NCI-H82 (cell line): ENCODE results near the gene BSG.
A peak's percentile ranks its signal among the peaks of the same experiment; 100 is the strongest.
"Not testable (repeated sequence)": the region's sequence is repeated elsewhere in the genome, so short reads cannot be mapped to it uniquely, and the experiment has no call there.

Experiments used
- DNase-seq: peaks from one replicate; lab custom pipeline; 2025; lab: John Stamatoyannopoulos, UW

The BSG gene

DNA sequence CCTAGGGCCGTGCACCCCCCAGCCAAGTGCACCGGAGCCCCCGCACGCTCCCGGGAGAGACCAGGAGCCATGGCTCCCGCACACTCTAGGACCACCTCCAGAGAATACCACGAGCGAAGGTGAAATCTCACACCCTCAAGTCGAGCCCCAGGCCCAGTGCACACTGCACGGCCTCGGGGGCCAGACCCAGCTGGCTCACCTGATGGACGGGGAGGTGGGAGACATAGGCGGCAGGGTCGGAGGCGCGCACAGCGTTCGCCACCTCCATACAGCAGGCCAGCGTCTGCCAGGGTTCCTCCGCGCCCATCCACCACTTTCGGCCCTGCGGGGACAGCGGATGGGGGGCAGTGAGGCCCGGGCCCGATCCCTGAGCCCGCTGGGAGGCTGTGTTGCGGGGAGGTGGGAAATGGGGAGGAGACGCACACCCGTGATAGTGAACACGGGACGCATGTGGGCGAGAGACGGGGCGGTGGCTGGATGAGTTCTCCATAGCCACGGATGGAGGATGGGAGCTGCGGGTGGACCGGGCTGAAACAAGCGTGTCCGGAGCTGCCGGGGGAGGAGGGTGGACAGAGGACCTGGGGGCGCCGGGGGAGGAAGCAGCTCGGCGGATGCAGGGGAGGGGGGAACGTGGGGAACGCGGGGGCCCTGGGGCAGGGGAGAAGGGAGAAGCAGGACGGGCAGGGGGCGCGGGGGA is 47.9 kb downstream of the BSG start:
- DNase-seq, result no peak

DNA sequence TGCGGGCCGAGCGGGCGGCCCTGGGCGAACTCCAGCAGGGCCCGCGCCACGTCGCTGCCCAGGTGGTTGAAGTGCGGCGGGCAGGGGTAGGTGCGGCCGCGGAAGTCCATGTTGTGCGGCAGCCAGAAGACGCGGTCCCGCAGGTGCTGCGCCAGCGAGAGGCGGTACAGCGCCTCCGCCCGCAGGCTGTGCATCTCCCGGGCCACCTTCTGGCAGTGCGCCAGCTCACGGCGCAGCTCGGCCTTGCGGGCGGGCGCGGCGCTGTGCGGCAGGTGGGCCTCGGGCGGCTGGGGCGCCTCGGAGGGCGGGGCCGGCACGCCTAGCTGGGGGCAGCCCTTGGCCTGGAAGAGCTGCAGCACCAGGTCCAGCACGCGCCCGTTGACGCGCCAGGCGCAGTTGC is 48.8 kb downstream of the BSG start:
- not testable (repeated sequence) for DNase-seq

DNA sequence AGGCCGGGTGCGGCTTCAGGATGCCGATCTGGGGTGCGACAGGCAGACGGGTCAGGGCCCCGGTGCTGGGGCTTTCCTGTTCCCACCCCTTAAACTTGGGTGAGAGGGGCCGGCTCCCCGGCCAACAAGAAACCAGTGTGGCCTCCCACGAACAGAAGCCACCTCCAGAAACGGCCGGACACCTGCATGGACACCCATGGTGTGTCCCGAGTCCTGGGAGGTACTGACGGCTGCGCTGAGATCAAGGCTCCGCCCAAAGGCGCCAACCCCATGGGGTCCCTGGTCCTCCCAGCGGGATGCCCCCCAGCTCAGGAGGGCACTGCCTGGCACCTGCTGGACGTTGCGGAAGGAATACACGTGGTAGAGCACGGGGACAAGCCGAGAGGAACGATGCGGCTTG is 49.4 kb downstream of the BSG start:
- DNase-seq, result no peak

DNA sequence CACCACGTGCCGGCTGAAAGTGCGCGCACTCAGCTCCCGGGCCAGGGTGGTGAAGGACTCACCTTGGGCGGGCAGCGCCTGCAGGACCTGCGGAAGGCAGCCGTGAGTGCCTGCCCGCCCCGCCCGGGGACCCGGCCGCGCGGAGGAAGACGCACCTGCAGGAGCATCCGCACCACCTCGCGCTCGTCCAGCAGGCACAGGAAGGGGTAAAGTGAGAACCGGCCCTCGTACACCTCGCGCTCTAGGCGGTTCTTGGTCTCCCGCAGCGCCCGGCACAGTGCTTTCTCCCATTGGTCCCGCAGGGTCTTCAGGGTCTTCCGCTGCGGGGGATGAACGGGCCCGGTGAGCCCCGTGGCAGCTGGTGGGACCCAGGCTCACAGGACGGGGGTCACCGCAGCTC is 50.3 kb downstream of the BSG start:
- no peak for DNase-seq

DNA sequence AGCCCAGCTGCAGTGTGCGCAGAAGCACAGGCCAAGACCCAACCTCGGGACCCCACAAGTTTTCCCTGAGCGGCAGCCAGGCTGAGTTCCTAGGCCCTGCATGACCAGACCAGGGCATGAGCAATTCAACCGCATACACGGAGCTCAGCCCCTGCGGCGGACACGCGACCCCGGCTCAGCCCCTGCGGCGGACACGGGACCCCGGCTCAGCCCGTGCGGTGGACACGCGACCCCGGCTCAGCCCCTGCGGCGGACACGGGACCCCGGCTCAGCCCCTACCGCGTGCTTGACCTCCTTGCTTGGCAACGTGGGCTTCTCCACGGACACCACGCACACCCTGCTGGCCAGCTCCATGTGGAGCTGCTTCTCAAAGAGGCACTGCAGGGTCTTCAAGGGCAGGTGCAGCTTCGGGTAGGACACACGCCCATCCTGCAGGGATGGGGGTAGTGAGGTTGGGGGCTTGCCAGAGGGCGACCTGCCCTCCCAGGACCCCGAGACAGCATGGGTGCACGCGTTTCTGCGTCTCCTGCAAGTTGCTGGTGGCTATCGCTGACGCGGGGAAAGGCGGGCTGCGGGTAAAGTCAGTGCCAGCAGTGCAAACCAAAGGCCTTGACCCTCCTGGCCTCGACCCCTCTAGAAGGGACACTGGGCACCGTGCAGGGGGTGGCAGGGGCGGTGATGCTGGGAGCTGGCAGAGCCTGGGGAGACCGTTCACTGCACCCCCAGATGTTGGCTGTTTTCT is 51.0 kb downstream of the BSG start:
- DNase-seq, result no peak

DNA sequence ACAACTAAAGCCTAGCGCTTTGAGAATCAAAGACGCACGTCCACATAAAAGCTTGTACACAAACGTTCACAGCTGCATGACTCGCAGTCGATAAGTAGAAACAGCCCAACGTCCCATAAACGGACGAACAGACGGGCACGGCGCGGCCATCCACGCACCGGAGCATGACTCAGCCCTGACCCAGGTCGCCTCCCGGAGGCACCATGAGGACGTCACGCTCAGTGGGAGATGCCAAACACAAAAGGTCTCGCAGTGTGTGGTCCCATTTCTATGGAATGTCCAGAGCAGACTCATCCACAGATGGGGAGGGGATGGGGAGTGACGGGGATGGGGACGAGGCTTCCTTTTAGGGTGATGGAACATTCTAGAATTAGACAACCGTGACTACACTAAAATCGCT is 51.6 kb downstream of the BSG start:
- no peak for DNase-seq

DNA sequence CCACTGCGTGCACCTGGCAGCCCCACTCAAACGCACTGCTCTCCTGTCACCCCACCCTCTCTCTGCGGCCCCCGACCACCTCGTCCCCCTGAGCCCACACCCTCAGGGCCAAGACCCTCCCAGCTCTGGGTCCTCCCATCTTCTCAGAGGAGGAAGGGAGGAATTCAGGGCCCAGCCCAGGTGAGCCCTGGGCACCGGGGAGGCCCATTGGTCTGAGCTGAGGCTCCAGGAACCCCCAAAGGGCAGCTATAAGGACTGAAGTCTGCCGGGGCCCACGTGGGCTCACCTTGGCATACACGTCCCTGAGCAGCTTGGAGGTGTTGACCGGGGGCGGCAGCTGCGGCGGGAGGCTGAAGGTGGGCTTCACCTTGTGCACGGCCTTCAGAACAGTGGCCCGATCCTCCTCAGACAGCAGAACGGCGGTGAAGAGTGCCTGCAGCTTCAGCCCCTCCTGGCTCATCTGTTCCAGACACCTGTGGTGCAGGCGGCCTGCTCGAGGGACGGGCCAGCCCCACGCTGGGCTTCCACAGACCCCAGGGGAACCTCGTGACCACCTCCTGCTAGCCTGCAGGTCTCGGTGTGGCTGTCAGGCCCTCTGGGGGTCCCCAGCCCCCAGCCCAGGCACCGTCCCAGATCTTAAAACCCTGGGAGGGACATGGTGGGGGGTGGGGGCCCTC is 52.2 kb downstream of the BSG start:
- DNase-seq, result no peak

DNA sequence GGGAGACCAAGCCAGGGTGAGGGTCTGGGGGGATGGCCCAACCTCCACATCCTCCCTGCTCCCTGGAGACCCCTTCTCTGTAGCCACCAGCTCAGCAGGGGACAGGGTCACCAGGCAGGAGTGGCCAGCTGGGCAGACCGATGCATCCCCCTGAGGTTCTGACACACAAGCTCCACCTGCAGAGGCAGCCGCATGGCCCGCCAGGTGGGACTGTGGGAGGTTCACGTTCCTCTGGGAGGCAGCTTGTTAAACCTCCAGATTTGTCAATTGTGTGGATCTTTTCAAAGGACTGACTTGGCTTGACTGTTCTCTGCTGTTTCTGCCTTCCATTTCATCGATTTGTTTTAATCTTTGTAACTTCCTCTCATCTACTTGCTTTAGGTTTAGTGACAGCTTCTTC is 52.9 kb downstream of the BSG start:
- DNase-seq, result no peak

DNA sequence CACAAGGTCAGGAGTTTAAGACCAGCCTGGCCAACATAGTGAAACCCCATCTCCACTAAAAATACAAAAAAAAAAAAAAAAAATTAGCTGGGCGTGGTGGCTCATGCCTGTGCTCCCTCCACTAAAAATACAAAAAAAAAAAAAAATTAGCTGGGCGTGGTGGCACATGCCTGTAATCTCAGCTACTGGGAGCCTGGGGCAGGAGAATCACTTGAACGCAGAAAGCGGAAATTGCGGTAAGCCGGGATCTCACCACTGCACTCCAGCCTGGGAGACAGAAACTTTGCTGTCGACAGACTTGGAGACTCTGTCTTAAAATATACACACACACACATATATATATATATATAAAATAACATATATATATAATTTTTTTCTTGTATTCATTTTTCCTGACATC is 54.2 kb downstream of the BSG start:
- DNase-seq, result not testable (repeated sequence)

DNA sequence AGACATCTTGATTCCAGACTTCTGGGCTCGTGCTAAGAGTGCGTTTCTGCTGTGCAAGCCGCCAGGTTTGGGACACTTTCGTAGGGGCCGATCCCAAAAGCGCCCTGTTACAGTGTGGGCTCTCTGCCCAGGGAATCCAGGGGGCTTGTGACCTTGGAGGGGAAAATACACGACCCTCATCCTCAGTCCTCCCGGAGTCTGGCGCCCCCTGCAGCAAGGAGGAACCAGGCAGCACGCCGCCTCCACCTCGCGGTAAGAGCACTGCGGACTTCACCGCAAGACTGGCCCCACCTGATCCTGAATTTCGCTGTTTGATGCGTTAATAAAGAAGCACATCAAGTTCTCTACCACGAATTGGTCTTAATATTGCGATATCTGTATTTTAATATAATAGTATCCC is 55.8 kb downstream of the BSG start:
- no peak for DNase-seq

DNA sequence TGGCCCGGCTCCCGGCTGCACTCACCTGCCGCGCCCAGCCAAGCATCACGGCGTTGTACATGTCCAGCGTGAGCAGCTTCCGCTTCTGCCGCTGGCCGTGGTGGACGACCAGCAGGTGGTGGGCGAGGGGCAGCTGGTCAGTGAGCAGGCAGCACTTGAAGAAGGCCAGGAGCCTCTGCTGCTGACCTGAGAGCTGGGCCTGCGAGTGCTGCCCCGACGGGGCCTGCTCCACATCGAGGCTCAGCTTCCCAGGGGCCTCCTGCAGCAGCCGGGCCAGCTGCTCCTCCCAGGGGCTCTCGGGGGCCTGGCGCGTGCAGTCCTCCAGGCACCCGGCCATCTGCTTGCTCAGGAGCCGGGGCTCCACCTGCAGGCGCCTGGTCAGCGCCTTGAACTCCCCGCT is 57.1 kb downstream of the BSG start:
- DNase-seq, result peak; percentile 34

DNA sequence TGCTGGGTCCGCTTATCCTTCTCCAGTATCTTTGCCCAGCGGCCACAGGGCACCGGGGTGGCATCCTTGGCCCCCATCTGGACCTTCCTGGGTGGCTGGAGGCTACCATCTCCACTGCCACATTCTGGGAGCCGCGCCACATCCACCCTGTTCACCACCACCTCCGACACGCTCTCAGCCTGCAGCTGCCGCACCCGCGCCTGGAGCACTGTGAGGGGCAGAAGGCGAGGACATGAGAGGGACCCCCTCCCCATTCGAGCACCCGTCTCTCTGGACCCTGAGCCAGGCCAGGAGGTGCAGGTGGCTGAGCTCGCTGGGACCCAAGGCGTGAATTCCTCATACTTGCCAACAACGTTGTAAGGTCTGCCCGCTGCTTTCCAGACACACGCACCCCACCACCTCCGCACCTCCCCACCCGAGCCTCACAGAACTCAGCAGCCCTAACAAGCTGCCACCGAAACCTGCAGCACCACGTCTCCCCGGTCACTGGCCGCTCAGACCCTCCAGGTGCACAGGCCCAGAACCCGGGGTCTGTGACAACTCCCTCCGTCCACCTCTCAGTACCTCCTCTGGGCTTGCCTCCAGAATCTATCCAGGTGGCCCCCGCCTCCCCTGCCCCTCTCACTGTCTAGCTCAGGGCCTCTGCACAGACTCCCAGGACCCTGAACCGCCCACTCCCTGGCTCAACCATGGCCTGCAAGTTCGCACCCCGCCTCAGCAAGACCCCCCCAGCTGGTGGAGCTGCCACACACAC is 57.7 kb downstream of the BSG start:
- no peak for DNase-seq

DNA sequence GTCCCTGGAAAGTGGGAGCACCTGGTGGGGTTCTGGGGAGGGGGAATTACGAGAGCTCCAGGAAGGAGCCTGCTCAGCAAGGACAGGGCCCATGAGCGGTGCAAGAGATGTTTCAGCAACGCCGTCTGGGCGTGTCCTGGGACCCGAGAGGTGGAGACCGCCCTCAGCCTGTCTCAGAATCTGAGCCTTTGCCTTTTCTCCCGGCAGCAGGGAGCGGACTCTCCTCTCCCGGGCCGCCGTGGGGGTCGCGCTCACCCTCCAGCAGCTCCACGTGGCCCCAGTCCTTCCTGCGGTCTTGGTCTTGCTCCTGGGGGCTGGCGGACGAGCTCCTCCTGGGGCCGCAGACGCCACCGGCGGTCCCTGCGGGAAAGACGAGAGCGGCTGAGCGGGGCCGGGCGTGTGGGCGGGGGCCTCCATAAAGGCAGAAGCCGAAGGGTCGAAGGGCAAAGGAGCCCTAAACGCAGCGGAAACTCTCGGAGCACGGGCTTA is 60.2 kb downstream of the BSG start:
- DNase-seq, result peak; percentile 57
